BJ (cell line): Measurements from ENCODE around the gene PPP4R4. TPM values are rescaled to one million over a fixed set of nuclear protein-coding genes. Genes with fewer than 3 reads are reported as not detected.

ENCODE experiments used
- CTCF ChIA-PET: fragments of 350-600 bp; formaldehyde crosslinking; extraction: SDS; loops from one replicate; lab custom pipeline; 2021; ENCODE audit warnings: antibody characterized with exemption, inconsistent platforms; lab: Yijun Ruan, JAX
- POLR2A ChIA-PET: fragments of 300-600 bp; sonication (Branson Sonifier 250); formaldehyde crosslinking; extraction: SDS; loops from one replicate; lab custom pipeline; 2021; ENCODE audit warnings: antibody characterized with exemption; lab: Charles Lee
- DNase-seq: peaks from one replicate; pipeline ENCODE4 v3.0.0-alpha.2; 2011; ENCODE audit warnings: low read depth
- H3K27me3 ChIP-seq: 2 replicates; pipeline ENCODE4 v1.6.0; 2011; ENCODE audit warnings: low read length; ENCODE audit not compliant: control insufficient read depth, insufficient read depth
- H3K36me3 ChIP-seq: 2 replicates; pipeline ENCODE4 v1.5.1; 2011; ENCODE audit warnings: low read length; ENCODE audit not compliant: control insufficient read depth, insufficient read depth
- H3K4me3 ChIP-seq: 2 replicates; pipeline ENCODE4 v1.5.1; 2011; ENCODE audit warnings: low read depth, mild to moderate bottlenecking, control low read depth, low read length
- CTCF ChIP-seq: IDR thresholded peaks from 2 replicates; pipeline ENCODE4 v1.5.1; 2011; ENCODE audit warnings: low read depth, mild to moderate bottlenecking, control low read depth, inconsistent platforms, low read length, moderate library complexity; ENCODE audit not compliant: insufficient read depth
- polyA plus RNA-seq: library from polyadenylated mRNA; depleted of rRNA; stranded (reverse); fragments of >200 nt; gene quantifications from 2 replicates; pipeline ENCODE4 v1.2.3, GENCODE V29; 2011

PPP4R4 gene
- polyA plus RNA-seq, 1 experiment = 0.37 TPM

GRCh38 chr14:94161981-94162380, 12.1 kb upstream of the PPP4R4 start:
- H3K27me3 ChIP-seq = peaks cover 7% of the 10 kb centered on the region
- no peak for DNase-seq
- ChIA-PET CTCF (interaction anchor here (0.7 to 1.0 kb wide), 2 partner anchors 19 to 20 kb away, joined by 3 read pairs; no protein-coding TSS in a partner anchor), POLR2A (no interaction called here)
- no peak for TF ChIP-seq CTCF
- H3K36me3 ChIP-seq = no peaks in the 10 kb centered on the region
- H3K4me3 ChIP-seq = no peak overlapping the region

- Histone ChIP-seq H3K36me3 (no peaks in the 10 kb centered on the region), H3K27me3 (peaks cover 7% of the 10 kb centered on the region), H3K4me3 (no peak overlapping the region)
- no peak for DNase-seq
- POLR2A ChIA-PET = no interaction called here
- TF ChIP-seq CTCF = no peak
- CTCF ChIA-PET = interaction anchor here (0.7 kb wide), 1 partner anchor 18 kb away, joined by 3 read pairs; no protein-coding TSS in a partner anchor
These were observed 11.7 kb upstream of the PPP4R4 start for GRCh38 chr14:94162466-94162865.

GRCh38 chr14:94163796-94164195, 10.3 kb upstream of the PPP4R4 start:
- ChIA-PET POLR2A (no interaction called here), CTCF (no interaction called here)
- no peaks in the 10 kb centered on the region for H3K36me3 ChIP-seq
- DNase-seq = no peak
- H3K27me3 ChIP-seq = peaks cover 7% of the 10 kb centered on the region
- H3K4me3 ChIP-seq = no peak overlapping the region
- no peak for TF ChIP-seq CTCF

- no peak for DNase-seq
- H3K36me3 ChIP-seq = no peaks in the 10 kb centered on the region
- peaks cover 7% of the 10 kb centered on the region for H3K27me3 ChIP-seq
- ChIA-PET CTCF (interaction anchor here (1.2 kb wide), 1 partner anchor 226 kb away, joined by 3 read pairs; no protein-coding TSS in a partner anchor), POLR2A (no interaction called here)
- H3K4me3 ChIP-seq = no peak overlapping the region
- TF ChIP-seq CTCF = no peak
These were observed 9.3 kb upstream of the PPP4R4 start for GRCh38 chr14:94164685-94165431.

- Histone ChIP-seq H3K36me3 (no peaks in the 10 kb centered on the region), H3K27me3 (peaks cover 7% of the 10 kb centered on the region), H3K4me3 (no peak overlapping the region)
- no peak for TF ChIP-seq CTCF
- no peak for DNase-seq
- POLR2A ChIA-PET = no interaction called here
- CTCF ChIA-PET = interaction anchor here (1.2 kb wide), 1 partner anchor 227 kb away, joined by 3 read pairs; no protein-coding TSS in a partner anchor
These were observed 8.4 kb upstream of the PPP4R4 start for GRCh38 chr14:94165744-94166143.
